GM21723 (cell line): ENCODE measurements around the gene CUBN.

ENCODE experiments used
- ATAC-seq: cut with Tn5 transposase; IDR thresholded peaks from one replicate; pipeline ENCODE4 v1.9.1; 2021; ENCODE audit warnings: mild to moderate bottlenecking, moderate library complexity; ENCODE audit not compliant: unreplicated experiment

CUBN gene

DNA sequence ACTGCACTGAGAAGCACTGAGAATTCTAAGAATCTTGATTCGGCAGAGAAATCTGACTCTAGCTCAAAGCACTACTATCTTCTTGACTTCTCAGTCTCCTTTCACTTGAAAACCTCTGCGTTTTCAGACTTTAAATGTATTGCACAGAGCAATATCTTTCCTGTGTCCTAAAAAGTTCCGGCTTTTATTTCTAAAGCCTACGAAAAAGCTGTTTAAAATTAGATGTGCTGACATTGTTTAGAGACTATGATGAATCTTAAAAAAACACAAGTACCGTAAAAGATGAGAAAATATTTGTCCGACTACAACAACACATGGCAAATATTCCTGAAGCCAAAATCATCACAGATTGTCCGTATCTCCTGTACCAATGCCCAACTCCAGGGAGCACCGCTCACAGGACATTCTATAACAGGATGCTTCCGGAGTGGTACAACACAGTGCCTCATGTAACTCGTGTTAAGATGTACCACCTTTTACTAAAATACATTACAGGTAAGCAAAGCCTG, 136.9 kb downstream of the CUBN start:
- no peak for ATAC-seq

DNA sequence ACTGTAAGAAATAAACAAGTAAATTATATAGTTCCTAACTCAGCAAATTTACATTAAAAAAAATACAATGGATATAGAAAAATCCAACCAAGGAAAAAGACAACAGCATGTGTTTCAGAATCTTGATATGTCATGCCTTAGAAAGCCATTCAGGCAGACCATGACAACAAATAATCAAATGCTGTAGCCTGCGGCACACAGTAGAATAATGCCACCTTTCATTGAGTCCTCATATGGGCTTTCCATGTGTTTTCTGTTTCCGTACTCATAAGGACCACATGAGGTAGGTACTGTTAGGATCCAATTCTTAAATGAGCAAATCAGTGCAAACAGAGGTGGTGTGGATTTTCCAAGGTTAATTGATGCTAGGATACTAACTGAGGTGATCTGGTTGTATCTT, 138.6 kb downstream of the CUBN start:
- ATAC-seq = no peak

DNA sequence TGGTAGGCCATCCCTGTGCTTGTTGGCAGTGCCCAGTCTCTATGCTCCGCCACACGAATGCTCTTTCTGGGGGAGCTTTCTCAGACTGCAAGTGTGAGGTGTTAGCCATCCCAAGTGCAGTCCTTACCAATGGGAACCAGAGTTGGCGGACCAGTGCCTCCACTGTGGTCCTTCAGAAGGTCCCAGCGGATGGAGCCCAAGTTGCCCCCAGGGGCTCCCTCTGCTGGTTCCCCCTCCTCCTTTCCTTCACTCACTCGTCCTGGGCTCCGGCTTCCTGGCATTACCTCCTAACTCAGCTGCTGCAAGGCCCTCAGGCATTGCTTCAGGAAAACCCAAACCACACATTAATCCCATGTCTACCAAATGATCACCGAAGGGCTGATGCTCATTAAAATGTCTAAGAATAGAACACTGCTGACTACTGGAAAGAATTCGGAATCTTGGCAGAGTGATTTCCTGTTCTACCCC, 139.8 kb downstream of the CUBN start:
- no peak for ATAC-seq

DNA sequence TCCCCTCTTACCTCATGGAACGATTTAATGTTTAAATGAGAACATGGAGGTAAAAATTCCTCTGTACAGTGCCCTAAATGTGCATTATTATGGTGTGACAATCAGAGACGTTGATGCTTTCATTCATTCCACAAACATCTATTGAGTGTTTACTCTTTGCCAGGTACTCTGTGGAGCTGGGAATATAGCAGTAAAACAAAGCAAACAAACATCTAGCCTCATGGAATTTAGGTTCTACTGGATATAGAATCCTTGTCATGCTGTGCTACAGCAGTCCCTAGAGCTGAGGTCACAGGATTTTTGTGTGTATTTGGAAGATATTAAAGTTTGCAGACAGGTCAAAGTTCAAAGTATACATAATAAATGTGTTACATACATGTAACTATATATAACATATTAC, 140.7 kb downstream of the CUBN start:
- ATAC-seq = no peak

DNA sequence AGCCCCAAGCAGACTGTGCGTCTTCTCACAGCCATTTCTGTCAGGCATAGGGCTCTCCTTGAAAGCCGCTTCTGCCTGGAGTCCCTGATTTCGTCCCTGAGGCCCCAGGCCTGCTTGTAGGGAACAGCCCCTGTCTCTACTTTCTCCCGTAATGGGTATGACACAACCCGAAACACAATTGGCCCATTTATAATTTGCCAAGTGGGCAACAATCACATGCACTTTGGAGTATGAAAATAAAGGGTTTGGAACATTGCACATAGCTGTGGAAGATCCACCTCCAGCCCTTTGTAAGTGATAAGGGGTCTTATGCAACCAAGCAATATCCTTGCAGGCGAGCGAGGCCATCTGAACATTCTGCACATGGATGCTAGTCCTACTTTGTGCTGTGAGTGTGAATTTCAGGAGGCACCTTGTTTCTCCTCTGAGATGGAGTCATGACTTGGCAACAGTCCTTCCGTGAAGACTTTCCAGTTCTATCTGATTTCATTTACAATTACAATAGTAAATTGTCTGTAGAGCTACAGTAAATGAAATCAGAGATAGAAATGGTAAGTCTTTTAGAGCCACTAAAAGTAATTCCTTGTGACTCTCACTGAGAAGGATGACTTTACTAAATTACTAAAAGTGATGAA, 141.5 kb downstream of the CUBN start:
- no peak for ATAC-seq

DNA sequence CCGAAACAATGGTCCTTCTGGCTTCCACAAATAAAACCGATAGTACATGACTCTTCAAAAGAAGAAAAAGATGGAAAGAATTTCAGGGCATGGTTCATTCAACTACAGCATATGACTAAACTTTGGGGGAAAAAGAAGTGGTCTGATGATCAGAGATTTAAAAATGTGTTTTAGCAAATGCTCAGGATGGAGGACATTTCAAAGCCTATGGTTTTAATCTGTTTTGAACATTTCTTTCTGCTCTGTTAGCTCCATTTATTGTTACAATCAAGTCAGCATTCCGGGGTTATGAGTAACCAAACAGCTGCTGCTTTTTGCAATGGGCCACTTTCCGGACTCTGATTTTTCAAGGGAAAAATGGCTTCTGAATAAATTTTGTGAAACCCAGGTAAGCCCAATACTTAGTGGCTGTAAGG, 142.4 kb downstream of the CUBN start:
- ATAC-seq = no peak

DNA sequence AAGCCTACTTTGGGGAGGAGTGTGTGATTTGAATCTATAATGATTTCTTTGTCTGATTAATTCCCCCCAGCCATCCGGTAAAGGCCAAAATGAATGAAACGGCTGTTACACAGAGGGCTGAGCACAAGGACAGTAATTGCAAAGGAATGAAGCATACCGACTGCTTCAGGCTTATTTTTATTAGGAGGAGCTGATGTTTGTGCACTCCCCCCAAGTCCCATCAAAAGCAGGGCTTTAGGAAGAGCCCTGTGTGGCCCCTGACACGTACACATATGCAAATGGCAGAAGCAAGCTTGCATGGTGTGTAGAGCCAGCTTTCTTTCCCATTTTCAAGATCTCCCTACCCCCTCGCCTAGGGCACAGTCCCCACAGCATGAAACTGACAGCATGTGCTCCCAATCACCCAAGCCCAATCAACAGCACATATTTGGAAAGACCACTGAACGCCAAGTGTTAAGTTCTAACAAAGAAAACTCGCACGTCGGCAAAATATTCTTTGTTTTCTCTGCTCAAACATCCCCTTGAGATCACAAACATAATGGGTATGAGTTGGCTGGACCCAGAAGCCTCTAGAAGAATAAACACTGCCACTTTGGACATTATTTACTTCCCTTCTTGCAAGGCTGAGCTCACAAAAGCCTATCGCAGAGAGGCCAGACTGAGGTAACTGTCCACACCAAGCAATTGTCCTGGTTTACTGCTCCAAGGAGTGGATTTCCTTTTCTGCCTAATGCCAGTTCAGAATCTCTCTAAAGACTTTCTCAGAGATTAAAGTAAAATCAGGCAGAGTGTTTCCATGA, 143.0 kb downstream of the CUBN start:
- ATAC-seq = no peak

DNA sequence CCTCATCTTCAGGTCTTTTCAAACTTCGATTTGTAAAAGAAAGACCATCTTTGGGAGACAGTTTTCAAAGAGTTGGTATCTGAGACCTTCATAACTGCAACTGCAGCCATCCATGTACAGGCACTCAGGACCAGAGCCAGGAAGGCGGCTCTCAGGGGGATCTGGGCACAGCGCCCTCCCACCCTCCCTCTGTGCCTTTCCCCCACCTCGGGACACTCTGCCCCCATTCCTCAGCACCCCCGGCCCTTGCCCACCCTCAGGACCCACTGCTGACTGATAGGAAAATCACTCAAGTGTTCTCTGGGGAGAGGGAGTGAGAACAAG, 143.6 kb downstream of the CUBN start:
- no peak for ATAC-seq

DNA sequence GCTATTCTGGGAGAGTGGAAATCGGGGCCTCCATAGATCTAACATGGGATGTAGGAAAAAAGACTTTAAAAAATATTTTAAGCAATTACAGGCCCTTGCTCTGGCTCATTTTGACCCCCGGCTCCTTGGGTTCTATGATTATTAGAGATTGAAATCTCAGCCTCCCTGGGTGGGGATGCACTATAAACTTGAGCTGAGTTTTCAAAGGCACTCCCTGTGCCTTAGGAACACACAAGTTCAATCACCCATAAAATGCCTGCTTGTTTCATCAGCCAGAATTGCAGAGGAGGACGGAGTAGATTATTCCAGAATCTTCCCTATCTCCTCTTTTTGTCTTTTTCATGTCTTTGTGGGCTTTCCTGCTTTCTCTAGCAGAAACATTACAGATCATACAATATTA, 145.4 kb downstream of the CUBN start:
- ATAC-seq = no peak

DNA sequence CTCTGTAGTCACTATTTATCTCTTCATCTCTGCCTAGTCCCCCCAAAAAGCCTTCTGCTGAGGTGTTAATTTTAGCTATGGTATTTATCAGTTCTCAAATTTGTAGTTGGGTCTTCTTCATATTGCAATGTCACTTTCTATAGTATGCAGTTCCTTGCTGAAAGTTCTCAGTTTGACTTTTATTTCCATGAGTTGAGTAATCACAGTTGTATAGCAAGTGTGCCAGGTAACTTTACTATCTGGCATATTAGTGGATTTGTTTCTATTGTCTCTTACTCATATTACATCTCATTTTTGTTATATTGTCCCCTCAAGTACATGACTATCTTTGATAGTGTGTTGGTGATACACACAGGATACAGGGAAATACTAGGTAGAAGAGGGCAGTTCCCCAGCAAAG, 152.8 kb downstream of the CUBN start:
- no peak for ATAC-seq

DNA sequence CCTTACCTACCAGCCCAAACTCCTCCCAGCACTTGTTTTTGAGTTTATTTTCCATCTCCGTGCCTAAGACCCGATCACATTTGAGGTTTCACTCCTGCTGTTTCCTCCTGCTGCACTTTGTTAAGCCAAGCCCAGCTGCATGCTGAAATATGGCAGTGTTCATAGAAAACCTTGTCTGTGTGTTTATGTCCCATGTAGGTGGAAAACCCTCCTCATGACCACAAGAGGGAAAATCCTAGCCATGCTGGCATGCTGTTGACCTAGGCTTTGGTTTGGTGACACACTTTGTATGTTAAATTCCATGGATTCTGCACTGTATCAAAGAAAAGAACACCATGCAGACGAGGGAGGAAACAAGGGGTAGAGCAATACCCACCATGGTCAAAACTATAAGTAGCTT, 154.4 kb downstream of the CUBN start:
- ATAC-seq = no peak

DNA sequence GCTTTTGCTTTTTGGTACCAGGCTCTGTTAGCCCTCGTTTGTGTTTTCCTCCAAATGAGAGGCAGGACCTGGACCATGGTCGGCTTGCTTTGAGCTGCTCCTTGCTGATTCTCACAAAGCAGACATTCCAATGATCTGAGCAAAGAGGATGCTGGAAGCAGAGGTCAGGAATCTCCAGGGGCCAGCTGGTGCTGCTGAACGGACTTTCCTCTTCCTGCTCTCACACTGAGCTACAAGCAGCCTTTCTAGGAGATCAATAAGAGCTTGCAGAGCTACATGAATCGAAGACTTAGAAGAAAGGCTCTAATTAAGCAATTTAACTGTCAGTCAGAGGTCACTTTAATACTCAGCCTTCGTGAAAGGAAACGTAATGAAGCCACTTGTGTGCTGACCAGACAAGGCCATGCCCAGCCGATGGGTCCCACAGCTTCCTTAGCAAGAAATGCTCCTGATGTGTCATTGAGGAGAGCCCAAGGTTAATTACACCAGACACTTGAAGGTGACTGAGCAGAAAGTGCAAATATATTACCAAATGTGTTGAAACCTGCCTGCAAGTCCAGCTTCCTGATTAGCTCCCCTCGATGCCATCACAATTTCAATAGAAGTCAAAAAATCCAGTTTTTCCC, 161.1 kb downstream of the CUBN start:
- ATAC-seq = no peak

DNA sequence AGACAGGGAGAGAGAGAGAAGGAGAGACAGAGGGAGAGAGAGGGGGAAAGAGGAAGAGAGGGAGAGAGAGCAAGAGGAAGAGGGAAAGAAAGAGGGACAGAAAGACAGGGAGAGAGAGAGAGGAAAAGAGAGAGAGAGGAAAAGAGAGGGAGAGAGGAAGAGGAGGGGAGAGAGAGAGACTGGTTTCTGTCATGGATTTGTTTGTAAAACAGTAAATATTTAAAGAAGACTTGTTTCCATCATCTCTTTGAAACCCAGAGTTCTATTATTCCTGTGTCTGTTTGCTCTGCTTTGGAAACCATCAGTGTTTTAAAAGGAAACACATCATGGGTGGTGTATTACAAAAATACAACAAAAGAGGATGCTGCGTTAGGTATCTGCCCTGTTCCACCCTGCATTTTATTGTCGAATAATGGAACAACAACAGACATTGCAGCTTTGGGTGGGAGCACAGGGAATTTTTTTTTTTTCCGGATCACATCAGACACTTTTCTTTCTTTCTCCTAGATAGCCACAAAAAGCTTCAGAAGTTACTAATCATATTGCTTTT, 161.7 kb downstream of the CUBN start:
- ATAC-seq = no peak

DNA sequence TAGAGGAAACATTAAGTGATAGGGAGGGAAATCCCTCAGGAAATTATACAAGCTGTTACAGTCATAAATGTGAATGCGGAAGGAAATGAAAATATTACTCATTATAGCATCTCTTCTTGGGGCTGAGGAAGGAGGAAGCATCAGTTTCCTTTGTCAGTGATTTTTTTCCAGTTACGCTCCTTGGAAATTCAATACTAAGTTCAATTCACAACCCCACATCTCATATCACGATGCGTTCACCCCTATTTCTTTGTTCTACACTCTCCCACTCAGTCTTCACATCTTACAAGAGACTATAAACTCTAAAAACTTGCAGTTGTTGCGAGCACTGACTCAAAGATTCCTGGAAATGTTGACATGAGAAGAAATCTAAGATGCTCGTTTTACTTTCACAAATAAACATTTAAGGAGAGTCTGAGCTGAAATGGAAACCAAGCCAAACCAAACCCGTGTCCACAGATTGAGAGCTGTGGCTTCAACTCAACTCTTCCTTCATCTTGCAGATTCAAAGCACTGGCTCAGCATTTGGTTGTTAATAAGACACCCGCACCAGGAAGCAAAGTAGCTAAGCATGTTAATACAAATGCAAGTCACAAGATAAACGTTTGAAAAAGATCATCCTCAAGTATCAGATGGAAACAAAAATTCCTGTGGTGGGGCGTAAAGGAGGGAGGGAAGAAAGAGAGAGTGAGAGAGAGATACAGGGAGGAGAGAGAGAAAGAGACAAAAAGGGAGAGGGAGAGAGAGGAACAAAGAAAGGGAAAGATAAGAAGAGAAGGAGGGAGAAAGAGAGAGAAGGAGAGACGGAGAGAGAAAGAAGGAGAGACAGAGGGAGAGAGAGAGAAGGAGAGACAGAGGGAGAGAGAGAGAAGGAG, 162.4 kb downstream of the CUBN start:
- no peak for ATAC-seq

DNA sequence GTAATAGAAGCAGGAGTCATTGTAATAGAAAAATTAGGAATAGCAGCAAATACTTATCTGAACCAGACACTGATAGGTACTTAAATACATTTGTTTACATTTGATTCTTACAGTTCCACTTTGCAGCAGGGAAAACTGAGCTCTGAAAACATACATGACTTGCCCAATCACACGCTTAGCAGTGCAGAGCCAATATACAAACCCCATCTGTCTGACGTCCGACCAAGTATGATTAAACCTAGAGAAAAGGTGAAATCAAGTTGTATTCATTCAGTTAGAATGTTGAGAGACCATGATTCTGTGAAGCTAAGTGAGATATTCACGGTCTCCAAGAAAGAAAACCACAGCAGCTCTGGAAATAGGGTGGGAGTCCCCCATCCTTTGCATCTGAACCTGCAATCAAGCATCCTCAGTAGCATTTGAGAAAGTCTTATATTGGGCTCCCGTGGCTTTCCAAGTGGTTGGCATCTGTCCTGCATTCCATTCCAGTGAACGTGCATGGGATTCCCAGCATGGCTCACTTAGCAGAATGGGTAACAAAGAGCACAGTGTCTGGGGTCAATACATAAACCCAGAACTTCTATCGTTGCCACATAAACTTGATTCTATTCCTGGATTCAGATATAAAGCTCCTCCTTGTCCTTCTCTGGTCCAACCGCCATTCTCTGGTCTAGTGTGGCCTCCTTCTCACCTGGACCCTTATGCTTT, 163.7 kb downstream of the CUBN start:
- ATAC-seq = no peak

DNA sequence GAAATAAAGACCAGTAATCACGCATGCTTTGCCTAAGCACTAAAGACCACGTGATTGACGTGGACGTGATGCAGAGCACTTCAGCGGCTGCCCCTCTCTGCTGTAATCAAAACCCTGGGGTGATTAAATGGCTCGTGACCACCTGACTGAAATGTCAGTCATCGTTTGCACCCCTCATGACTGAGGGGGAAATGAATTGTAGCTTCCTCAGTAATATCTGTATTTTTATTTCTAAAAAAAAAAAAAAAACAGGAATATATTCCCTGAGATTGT, 164.3 kb downstream of the CUBN start:
- no peak for ATAC-seq

DNA sequence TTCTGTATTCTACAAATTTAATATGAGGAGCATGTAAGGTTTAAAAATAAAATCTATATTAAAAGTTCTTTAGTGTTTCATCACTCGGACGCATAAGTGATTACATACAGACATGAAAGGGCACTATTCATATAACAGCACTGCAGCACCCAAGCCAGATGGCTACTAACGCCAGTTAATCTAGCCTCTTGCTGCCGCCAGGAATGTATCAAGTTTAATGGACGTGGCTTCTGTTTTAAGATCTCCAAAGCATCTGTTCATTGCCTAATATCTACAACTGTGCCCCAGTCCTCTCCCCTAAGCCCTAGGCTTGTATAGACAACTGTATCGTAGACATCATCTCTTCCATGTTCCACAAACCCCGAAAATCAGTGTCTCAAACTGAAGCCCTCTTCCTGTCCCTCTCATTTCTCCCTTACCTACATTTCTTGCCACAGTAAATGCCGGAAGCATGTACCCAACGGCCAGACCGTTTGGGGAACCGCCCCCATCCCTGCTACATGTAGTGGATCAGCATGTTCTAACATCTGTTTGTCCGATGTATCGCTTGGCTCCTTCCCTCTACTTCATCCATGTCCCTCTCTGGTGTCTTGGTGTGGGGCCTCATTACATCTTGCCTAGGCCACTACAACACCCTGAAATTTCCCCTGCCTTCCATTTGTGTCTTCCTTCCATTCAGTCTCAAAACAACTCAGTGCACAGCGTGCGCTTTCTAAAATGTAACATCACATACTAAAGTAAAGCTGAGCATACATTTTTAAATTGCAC, 164.9 kb downstream of the CUBN start:
- no peak for ATAC-seq

DNA sequence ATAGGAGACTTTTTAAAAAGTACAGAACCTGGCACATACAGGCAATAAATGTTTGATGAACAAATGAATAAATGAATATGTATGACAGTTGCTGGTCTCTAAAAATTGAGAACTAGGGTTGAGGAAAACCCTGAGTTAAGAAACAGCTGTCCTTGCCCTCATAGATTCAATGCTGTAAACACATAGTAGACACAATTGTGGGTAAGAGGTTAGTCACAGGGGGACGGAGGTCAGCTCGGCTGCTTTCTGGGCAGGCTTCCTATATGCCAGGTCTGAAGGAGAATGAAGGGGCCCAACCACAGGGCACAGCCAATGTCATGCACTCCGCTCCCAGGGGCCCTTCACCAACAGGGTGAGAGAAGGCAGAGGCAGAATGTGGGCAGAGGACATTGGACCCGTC, 169.1 kb downstream of the CUBN start:
- no peak for ATAC-seq

DNA sequence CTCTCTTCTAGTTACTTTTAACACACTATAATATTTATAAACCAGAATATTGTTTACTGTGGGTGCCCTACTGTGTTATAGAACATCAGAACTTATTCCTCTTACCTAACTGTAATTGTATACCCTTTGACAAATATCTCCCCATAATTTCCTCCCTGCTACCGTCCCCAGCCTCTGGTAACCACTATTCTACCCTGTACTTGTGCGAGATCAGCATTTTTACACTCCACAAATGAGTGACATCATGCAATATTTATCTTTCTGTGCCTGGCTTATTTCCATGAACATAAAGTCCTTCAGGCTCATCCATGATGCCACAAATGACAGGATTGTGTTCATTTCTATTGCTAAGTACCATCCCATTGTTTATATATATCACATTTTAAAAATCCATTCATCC, 172.6 kb downstream of the CUBN start:
- no peak for ATAC-seq
